ENCODE data around the gene KIZ. TPM values are rescaled to one million over a fixed set of nuclear protein-coding genes. Genes with fewer than 3 reads are reported as not detected.
A peak's percentile ranks its signal among the peaks of the same experiment; 100 is the strongest.

The KIZ gene, protein sequence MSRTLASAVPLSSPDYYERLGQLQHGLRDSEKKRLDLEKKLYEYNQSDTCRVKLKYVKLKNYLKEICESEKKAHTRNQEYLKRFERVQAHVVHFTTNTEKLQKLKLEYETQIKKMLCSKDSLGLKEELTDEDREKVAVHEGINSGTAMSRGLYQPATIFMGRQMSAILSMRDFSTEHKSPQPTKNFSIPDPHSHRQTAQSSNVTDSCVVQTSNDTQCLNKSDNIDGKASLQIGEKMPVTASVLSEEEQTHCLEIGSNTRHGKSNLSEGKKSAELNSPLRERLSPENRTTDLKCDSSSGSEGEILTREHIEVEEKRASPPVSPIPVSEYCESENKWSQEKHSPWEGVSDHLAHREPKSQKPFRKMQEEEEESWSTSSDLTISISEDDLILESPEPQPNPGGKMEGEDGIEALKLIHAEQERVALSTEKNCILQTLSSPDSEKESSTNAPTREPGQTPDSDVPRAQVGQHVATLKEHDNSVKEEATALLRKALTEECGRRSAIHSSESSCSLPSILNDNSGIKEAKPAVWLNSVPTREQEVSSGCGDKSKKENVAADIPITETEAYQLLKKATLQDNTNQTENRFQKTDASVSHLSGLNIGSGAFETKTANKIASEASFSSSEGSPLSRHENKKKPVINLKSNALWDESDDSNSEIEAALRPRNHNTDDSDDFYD
- total RNA-seq, result 9.3 and 11.8 TPM in 2 replicates

DNA sequence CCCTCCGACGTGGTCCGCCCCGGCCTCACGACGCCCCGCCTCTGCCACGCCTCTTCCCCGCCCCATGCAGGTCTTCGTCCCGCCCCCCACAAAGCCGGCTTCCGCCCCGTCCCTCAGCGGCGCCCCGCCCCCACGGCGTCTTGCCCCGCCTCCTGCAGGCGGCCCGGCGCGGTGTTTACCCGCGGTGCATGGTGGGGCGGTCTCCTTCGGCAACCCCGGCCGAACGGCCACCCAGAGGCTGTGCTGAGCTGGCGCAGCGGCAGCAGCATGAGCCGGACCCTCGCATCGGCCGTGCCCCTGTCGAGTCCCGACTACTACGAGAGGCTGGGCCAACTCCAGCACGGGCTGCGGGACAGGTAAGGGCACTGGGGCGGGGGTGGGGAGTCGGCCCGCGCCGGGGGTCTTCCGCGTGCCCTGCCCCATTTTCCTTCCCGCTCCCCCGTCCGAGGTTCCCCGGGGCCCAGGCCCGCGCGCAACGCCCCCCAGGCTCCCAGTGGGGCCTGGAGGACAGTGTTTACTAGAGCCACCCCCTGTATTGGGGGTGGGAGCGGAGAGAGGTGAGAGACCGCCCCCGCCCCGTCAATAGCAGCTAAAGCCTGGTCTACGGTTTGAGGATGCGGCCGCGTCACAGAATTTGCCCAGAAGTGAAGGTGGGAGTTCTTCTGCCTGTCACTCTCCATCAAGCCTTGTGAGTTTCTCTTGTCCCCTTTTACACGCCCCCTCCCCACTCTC lies at the start of gene KIZ:
Gene KIZ, plus strand, starts transcription at position 234 of the 732 bp plus-strand sequence. Its CDS starts 34 bp downstream, at position 268.
- peak; percentile 96 for DNase-seq (ENCODE audit: low spot score)
- Mint-ChIP-seq H3K4me3 (peak within 1 kb of the TSS; percentile 82), H3K4me1 (ENCODE audit: low read depth) (peaks cover 15% of the 10 kb centered on the region), H3K27me3 (ENCODE audit: insufficient read depth) (peaks cover 3% of the 10 kb centered on the region), H3K9me3 (no peaks in the 10 kb centered on the region), H3K36me3 (ENCODE audit: low read depth) (no peaks in the 10 kb centered on the region), H3K27ac (peak within 1 kb of the TSS; percentile 79)
- intact Hi-C loops (cut with micrococcal nuclease), result loop anchor here (1.0 to 2.0 kb wide), 3 partner anchors 26 to 1073 kb away; partner anchors contain the start of genes CFAP61, CRNKL1 and XRN2

DNA sequence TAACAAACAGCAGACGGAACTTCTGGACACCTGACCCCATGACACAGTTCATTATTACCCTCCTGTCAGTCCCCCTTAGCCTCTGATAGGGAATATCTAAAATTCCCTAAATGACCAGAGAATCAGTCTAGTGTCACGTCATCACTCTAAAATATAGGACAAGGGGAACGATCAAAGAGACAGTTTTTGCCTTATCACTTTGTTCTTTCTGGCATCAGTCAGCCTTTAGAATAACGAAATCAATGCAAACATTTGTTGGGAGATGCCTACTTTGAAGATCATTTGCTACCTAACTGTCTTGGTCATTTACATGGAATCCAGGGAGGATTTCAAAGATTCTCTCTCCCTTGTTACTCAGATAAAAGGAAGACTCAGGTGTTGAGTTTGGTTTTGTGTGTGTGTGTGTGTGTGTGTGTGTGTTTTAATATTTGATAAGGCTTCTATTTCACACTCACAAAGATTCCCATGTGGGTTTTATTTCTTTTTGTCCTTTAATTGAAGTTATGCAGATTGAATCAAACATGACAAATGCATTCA lies 48.0 kb upstream of the KIZ start:
- intact Hi-C loops (cut with micrococcal nuclease), result no loop called here
- H3K36me3 Mint-ChIP-seq (ENCODE audit: low read depth), result no peaks in the 10 kb centered on the region
- no peak for DNase-seq (ENCODE audit: low spot score)
- no peaks in the 10 kb centered on the region for H3K9me3 Mint-ChIP-seq
- no peak overlapping the region for H3K4me3 Mint-ChIP-seq
- H3K27me3 Mint-ChIP-seq (ENCODE audit: insufficient read depth), result peaks cover 13% of the 10 kb centered on the region
- H3K27ac Mint-ChIP-seq, result no peak overlapping the region
- no peaks in the 10 kb centered on the region for H3K4me1 Mint-ChIP-seq (ENCODE audit: low read depth)

DNA sequence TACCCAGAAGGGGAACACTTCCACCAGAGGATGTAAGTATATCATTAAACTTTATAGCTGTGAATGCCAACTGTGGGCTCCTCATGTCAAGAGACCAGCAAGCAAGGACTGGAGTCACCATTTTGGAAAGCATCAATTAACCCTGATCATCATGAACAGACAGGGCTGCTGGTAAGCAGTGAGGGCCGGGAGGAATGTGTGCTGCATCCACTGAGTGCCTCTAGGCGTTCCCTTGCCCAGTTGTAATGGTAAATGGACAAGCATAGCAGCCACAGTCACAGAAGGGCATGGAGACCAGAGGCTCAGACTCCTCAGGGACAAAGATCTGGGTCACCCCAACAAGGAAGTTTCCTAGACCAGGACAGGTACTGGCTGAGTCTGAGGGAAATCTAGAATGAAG lies 43.3 kb upstream of the KIZ start:
- Mint-ChIP-seq H3K4me1 (ENCODE audit: low read depth) (no peaks in the 10 kb centered on the region), H3K4me3 (no peak overlapping the region), H3K36me3 (ENCODE audit: low read depth) (no peaks in the 10 kb centered on the region), H3K27me3 (ENCODE audit: insufficient read depth) (peaks cover 23% of the 10 kb centered on the region), H3K27ac (no peak overlapping the region), H3K9me3 (no peaks in the 10 kb centered on the region)
- intact Hi-C loops (cut with micrococcal nuclease), result no loop called here
- DNase-seq (ENCODE audit: low spot score), result no peak

DNA sequence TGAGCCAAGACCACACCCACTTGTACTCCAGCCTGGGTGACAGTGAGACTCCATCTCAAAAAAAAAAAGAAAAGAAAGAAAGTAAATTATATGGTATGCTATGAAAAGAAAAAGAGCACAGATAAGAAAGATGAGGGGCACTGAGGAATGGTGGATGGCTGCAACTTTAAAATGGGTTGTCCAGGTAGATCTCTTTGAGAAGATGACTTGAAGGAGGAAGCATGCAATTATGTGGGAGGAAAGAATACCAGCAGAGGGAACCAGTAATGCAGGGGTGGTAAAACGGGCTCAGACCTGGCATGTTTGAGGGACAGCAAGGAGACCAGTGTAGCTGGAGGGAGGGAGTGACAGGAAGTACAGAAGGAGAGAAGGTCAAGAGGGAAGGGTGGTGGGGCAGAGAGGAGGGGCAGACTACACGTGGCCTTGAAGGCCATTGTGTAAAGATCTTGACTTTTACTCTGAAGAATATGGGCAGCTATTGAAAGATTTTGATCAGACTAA lies 42.0 kb upstream of the KIZ start:
- Mint-ChIP-seq H3K27me3 (ENCODE audit: insufficient read depth) (peaks cover 20% of the 10 kb centered on the region), H3K27ac (no peak overlapping the region), H3K4me3 (no peak overlapping the region), H3K4me1 (ENCODE audit: low read depth) (no peaks in the 10 kb centered on the region), H3K9me3 (no peaks in the 10 kb centered on the region), H3K36me3 (ENCODE audit: low read depth) (no peaks in the 10 kb centered on the region)
- DNase-seq (ENCODE audit: low spot score), result no peak
- intact Hi-C loops (cut with micrococcal nuclease), result no loop called here

DNA sequence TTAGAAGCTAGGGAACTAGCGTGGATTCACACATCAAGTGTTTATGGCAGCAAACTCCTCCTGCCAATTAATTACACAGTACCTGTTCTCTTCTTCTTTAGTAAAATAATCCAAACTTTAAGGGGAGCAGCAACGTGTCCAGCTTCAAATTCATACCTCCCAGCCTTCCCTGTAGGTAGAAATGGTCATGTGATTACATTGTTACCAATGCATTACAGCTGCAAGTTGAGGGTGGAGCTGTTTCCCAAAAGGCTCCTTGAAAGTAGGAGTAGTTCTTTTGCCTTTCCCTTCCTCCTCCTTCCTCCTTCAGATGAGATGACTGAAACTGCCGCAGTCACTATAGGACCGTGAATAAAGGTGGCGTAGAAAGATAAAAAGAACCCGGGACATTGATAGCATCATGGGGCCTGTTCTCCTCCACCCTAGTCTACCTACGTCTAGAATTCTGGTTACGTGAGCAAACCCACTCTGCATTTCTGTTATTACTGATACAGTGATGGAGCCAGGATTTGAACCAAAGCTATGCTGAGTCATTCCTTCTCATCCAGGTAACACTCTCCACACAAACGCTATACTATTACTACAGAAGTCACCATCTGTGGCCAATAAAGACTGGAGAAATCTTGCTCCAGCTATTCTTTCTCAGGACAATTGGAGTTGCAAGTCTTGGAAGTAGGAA lies 37.9 kb upstream of the KIZ start:
- no peak for DNase-seq (ENCODE audit: low spot score)
- Mint-ChIP-seq H3K4me1 (ENCODE audit: low read depth) (no peaks in the 10 kb centered on the region), H3K9me3 (no peaks in the 10 kb centered on the region), H3K27me3 (ENCODE audit: insufficient read depth) (peaks cover 41% of the 10 kb centered on the region), H3K27ac (no peak overlapping the region), H3K36me3 (ENCODE audit: low read depth) (no peaks in the 10 kb centered on the region), H3K4me3 (no peak overlapping the region)
- intact Hi-C loops (cut with micrococcal nuclease), result no loop called here

DNA sequence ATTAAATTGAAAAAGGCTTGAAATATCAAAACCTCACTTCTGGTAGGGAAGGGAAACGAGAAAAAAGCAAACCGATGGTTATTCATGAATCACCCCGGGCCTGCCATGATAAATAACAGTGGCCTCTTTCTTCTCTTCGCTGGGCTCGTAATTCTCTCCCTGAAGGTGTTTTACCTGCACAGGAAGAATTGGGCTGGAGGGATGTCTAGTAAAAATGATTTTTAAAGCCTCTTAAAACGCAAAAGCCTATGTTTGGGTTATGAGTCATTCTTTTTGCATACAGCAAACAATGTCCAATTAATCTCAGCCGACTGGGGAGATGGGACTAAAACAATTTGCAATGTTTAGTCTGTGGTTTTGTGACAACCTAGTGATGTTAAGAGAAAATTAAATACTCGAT lies 36.5 kb upstream of the KIZ start:
- DNase-seq (ENCODE audit: low spot score), result no peak
- Mint-ChIP-seq H3K4me1 (ENCODE audit: low read depth) (no peaks in the 10 kb centered on the region), H3K27me3 (ENCODE audit: insufficient read depth) (peaks cover 38% of the 10 kb centered on the region), H3K4me3 (no peak overlapping the region), H3K27ac (no peak overlapping the region), H3K9me3 (no peaks in the 10 kb centered on the region), H3K36me3 (ENCODE audit: low read depth) (no peaks in the 10 kb centered on the region)
- intact Hi-C loops (cut with micrococcal nuclease), result no loop called here

DNA sequence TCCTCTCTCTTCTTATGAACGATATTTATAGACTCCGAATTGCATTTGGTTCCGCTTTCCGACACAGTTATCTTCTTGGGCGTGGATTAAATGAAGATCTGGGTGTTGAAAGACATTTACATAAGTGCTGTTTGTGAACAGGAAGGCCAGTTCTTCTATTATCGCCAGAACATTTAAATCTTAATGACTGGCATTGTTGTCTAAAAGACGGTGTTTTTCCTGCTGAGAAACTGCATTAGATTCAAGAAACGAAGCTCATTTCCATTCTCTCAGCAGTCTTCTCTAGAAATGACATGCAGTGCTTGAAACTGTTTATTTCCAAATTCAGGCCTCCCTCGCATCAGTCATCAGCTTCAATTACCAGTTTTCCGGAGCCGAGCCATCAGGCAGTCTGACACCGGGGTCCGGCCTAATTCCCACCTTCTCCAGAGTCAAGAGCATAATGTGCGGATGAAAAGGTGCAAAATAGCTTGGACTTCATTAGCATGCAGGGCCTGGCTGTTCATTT lies 35.7 kb upstream of the KIZ start:
- intact Hi-C loops (cut with micrococcal nuclease), result no loop called here
- no peaks in the 10 kb centered on the region for H3K9me3 Mint-ChIP-seq
- no peak overlapping the region for H3K27ac Mint-ChIP-seq
- H3K4me3 Mint-ChIP-seq, result no peak overlapping the region
- peaks cover 38% of the 10 kb centered on the region for H3K27me3 Mint-ChIP-seq (ENCODE audit: insufficient read depth)
- DNase-seq (ENCODE audit: low spot score), result no peak
- H3K4me1 Mint-ChIP-seq (ENCODE audit: low read depth), result no peaks in the 10 kb centered on the region
- no peaks in the 10 kb centered on the region for H3K36me3 Mint-ChIP-seq (ENCODE audit: low read depth)

DNA sequence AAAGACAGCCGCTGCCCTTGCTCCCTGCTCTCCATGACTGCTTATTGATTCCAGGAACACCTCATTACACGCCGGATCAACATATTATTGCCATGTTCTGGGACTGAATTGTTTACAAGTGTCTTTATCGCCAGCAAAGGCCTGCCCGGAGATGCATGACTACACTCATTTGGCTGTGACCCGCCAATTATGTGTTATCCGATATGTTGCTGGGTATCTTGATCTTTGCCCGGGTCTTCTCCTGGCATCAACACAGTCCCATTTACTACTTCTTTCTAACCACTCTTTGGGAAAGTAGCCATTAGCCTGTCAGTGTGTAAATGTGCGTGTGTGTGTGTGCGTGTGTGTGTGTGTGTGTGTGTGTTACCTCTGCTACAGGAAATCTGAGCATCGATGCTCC lies 35.2 kb upstream of the KIZ start:
- Mint-ChIP-seq H3K27ac (no peak overlapping the region), H3K4me1 (ENCODE audit: low read depth) (no peaks in the 10 kb centered on the region), H3K27me3 (ENCODE audit: insufficient read depth) (peaks cover 38% of the 10 kb centered on the region)

DNA sequence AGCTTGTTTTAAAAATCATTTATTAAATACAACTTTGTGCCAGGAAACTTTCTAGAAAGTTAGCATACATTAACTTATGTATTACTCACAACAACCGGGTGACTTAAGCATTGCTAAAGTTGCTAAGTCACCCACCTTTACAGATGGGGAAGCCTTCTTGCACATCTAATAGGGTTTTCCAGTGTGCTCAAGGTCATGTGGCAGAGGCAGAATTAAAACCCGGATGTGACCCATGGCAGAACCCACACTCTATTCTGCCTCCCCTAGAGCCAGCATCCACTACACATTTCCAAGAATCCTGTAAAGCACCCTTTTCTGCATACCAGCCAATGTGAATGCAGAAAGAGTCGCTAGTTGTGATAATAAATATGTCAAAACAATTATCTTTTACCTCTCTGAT lies 33.1 kb upstream of the KIZ start:
- Mint-ChIP-seq H3K4me1 (ENCODE audit: low read depth) (peaks cover 8% of the 10 kb centered on the region), H3K9me3 (no peaks in the 10 kb centered on the region), H3K4me3 (no peak overlapping the region), H3K27me3 (ENCODE audit: insufficient read depth) (peaks cover 43% of the 10 kb centered on the region), H3K36me3 (ENCODE audit: low read depth) (no peaks in the 10 kb centered on the region), H3K27ac (no peak overlapping the region)
- DNase-seq (ENCODE audit: low spot score), result no peak
- intact Hi-C loops (cut with micrococcal nuclease), result no loop called here

More for the DNA sequence above, 35.2 kb upstream of the KIZ start:
- intact Hi-C loops (cut with micrococcal nuclease), result no loop called here
- no peaks in the 10 kb centered on the region for H3K36me3 Mint-ChIP-seq (ENCODE audit: low read depth)
- DNase-seq (ENCODE audit: low spot score), result no peak
- no peaks in the 10 kb centered on the region for H3K9me3 Mint-ChIP-seq
- H3K4me3 Mint-ChIP-seq, result no peak overlapping the region

DNA sequence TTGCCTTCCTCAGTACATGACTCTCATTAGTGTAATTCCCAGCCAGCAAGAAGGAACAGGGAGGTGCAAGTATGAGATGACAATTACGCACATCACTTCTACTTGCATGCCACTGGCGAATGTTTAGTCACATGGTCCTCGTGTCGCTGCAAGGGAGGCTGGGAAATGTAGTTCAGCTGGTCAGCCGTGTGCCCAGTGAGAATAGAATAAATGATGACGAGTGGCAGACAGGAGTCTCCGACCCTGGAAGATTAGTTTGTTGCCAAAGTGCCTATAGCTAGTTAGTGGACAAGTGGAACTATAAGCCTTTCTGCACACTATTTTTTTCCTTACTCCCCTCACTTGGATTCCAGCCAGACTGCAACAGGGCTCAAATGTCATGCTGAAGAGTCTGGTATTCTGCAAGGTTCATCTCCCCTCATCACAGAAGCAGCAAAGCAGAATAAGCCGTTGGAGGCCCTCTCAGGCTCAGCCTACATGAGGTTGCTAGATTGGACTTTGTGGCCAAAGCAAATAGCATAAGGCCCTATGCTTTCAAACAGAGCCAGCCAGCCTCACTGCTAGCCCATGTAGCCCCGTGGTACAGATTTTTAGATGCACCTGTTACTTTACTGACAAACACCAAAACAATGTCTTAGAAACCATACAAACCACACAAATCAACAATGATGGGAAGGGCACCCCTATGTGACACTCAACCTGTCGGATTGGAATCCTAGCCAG lies 29.4 kb upstream of the KIZ start:
- no peak overlapping the region for H3K27ac Mint-ChIP-seq
- H3K36me3 Mint-ChIP-seq (ENCODE audit: low read depth), result no peaks in the 10 kb centered on the region
- H3K4me1 Mint-ChIP-seq (ENCODE audit: low read depth), result peaks cover 36% of the 10 kb centered on the region
- DNase-seq (ENCODE audit: low spot score), result no peak
- intact Hi-C loops (cut with micrococcal nuclease), result no loop called here
- peaks cover 50% of the 10 kb centered on the region for H3K27me3 Mint-ChIP-seq (ENCODE audit: insufficient read depth)
- no peak overlapping the region for H3K4me3 Mint-ChIP-seq
- peaks cover 3% of the 10 kb centered on the region for H3K9me3 Mint-ChIP-seq

DNA sequence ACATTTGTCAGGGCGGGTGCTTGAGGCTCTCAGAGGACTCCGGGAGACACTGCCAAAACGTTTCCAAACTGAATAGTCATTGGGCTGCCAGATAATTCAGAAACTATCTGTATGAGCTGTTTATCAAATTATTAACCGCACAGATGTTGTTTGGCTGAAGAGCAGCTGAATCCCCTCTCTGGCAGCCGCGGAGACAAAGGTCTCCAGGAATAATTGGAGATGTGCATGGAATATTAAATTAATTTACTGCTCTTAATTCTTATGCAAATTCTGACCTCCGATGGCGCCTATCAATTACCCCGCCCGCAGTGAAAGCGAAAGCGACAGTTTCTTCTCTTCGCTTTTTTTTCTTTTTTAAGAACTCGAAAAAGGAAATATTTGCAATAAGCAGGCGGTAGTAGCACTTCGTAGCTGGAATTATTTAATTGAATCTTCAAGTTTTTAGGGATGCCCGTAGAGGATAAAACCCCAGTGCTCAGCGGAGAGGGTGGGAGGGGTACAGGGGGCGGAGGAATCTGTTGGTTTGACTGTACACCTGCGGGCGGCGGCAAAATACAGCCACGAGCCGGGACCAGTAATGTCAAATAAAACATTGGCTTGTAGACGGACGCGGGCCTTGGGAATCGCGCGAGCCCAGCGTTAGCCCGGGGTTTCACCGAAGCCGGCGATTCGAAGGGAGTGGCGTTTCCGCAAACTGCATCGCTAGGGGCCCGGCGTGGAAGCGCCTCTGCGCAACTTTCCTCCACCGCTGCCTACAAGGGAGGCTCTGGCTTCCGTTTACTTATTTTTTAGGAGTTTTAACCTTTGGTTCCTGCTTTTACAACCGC lies 25.9 kb upstream of the KIZ start:
- Mint-ChIP-seq H3K27ac (peak overlapping the region; percentile 93), H3K4me3 (peak overlapping the region; percentile 83), H3K4me1 (ENCODE audit: low read depth) (peaks cover 49% of the 10 kb centered on the region), H3K27me3 (ENCODE audit: insufficient read depth) (peaks cover 70% of the 10 kb centered on the region), H3K9me3 (peaks cover 3% of the 10 kb centered on the region), H3K36me3 (ENCODE audit: low read depth) (no peaks in the 10 kb centered on the region)
- intact Hi-C loops (cut with micrococcal nuclease), result loop anchor here (1.0 to 5.0 kb wide), 8 partner anchors 25 to 1477 kb away; partner anchors contain the start of genes PAX1 and XRN2
- DNase-seq (ENCODE audit: low spot score), result peak; percentile 39

Measured in activated T-helper 1 cell treated with anti-CD3 and anti-CD28 coated beads, Interleukin-12 subunit alpha, Interleukin-12 subunit beta, Interleukin-2, Interleukin-4 antibody, amounts not matched to agents 30 ng/mL and 10 ng/mL and 1 ng/mL, durations not matched to agents 14 hours and 24 hours and 36 hours (primary cell).